ENCODE measurements around the gene BRD9.
"Not testable (repeated sequence)": the region's sequence is repeated elsewhere in the genome, so short reads cannot be mapped to it uniquely, and the experiment has no call there.

Gene BRD9

GRCh38 chr5:900781-901180 is 8.2 kb upstream of the BRD9 start:
- DNase-seq = no peak

GRCh38 chr5:893711-894110 is 1.1 kb upstream of the BRD9 start:
- no peak for DNase-seq

- no peak for DNase-seq
Measured at GRCh38 chr5:893137-893506, 521 bp upstream of the BRD9 start.

GRCh38 chr5:891837-892393 is 686 bp downstream of the BRD9 start:
- DNase-seq = no peak

GRCh38 chr5:891117-891836 is 1.3 kb downstream of the BRD9 start:
- DNase-seq = no peak

GRCh38 chr5:889075-889710 is 3.4 kb downstream of the BRD9 start:
- no peak for DNase-seq

GRCh38 chr5:888638-889035 is 4.0 kb downstream of the BRD9 start:
- DNase-seq = no peak

- no peak for DNase-seq
Measured at GRCh38 chr5:887947-888637, 4.5 kb downstream of the BRD9 start.

GRCh38 chr5:886716-887325 is 5.8 kb downstream of the BRD9 start:
- DNase-seq = no peak

GRCh38 chr5:886036-886435 is 6.6 kb downstream of the BRD9 start:
- DNase-seq = no peak

GRCh38 chr5:885529-885928 is 7.1 kb downstream of the BRD9 start:
- DNase-seq = no peak

- DNase-seq = no peak
Measured at GRCh38 chr5:885127-885442, 7.5 kb downstream of the BRD9 start.

- no peak for DNase-seq
Measured at GRCh38 chr5:884345-885126, 8.1 kb downstream of the BRD9 start.

GRCh38 chr5:883475-884181 is 9.0 kb downstream of the BRD9 start:
- no peak for DNase-seq

- no peak for DNase-seq
Measured at GRCh38 chr5:882253-883183, 10.1 kb downstream of the BRD9 start.

GRCh38 chr5:881551-881935 is 11.1 kb downstream of the BRD9 start:
- DNase-seq = no peak

GRCh38 chr5:880816-881550 is 11.6 kb downstream of the BRD9 start:
- DNase-seq = no peak

- not testable (repeated sequence) for DNase-seq
Measured at GRCh38 chr5:878677-879076, 13.9 kb downstream of the BRD9 start.

GRCh38 chr5:878125-878524 is 14.5 kb downstream of the BRD9 start:
- DNase-seq = no peak
